Urothelium cell line (cell line): ENCODE measurements around the gene TXNL4A.
A peak's percentile ranks its signal among the peaks of the same experiment; 100 is the strongest.
"Not testable (repeated sequence)": the region's sequence is repeated elsewhere in the genome, so short reads cannot be mapped to it uniquely, and the experiment has no call there.

ENCODE experiments used
- DNase-seq: peaks from one replicate; pipeline ENCODE4 v3.0.0; 2011; ENCODE audit warnings: low spot score, mixed read lengths
- FAIRE-seq: peaks from 2 replicates; lab custom pipeline; 2011; peaks lifted over from hg19 to GRCh38; lab: Jason Lieb, UNC

The TXNL4A gene

DNA sequence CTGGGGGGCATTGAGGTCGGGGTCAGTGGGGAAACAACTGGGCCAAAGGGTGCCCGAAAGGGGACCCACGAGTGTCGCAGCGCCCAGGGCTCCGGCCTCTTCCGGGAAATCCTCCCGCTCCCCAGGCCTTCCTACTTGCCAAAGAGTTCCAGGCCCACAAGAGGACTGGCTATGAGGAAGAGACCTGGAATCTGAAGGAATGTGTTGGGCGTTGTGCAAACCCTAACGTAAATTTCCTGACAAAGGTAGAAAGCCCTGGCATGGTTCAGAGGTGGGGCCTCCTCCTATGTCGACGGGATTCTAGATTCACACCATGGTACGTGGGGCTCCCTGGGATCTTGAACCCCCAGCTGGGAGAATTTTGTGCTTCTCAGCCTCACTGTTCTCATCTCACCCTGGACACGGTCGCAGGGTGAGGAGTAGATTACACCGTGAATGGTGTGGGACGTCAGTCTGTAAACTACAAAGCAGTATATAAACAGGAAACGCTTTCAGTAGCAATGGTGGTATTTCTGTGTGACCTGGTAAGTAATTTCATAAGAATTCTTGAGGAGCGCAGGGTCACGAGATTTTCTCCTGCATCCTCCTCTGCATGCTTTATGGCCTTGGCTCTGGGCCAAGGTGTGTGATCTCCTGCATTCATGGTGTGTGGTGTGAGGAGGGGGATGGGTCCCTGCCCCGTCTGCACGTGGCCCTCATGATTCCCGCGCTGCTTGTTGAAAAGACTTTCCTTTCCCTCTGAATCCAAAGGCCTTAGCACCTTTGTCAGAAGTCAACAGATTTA lies 23.1 kb downstream of the TXNL4A start:
- FAIRE-seq, result peak; percentile 82
- peak; percentile 62 for DNase-seq

DNA sequence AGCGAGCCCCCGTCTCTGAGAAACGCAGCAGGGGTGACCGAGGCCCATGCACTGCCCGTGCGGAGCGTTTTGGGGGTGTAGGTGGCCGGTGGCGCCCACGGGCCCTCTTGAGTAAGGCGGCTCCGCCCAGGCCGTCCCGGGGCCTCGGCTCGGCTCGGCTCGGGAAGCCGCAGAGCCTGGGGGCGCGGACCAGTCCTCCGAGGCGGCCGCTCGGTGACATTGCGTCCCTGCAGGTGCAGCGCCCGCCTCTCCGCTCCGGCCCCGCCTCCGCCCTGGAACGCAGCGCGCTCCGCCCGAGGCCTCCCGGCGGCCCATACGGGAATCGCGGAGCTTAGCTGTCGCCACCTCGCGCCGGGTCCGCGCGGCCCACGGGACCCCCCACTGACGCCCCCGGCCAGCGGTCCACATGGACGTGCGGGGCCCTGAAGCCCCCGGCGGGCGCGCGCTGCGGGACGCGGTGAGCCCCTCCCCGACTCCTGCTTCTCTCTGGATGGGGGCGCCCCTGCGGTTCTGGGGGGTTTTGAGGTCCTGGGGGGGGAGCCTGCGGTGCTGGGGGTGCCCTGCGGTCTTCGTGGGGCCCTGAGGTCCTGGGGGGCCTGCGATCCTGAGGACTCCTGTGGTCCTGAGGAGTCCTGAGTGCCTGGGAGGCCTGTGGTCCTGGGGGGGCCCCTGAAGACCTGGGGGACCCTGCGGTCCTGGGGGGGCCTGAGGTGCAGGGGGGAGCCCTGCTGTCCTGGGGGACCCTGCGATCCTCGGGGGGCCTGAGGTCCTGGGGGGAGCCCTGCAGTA lies 23.8 kb downstream of the TXNL4A start, which contains the start of gene HSBP1L1:
TSS of gene HSBP1L1 (plus strand) at position 314 of the 789 bp plus-strand sequence. CDS start at position 407, 93 bp downstream.
- FAIRE-seq, result no peak
- no peak for DNase-seq

DNA sequence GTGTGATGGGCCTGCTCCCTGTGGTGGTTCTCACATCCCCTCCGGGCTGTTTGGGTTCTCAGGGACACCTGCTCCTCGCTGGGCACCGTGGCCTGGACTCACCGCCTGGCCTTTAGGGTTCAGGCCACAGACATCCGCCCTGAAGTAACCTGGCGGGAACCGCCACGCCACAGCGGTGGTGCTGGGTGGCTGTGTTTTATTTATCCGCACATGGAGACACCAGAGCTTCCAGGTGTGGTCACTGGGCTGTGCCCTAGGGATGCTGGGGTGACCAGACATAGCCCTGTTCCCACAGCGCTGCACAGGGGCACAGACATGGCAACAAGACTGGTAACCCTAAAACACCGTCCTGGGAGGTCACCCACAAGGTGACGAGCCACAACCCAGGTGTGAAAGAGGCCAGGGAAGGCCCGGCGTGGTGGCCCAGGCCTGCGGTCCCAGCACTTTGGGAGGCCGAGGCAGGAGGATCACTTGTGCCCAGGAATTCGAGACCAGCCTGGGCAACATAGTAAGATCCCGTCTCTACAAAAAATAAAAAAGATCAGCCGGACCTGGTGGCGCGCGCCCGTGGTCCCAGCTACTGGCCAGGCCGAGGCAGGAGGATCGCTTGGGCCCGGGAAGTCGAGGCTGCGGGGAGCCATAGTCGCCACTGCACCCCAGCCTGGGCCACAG lies 24.6 kb downstream of the TXNL4A start:
- DNase-seq (no peak), FAIRE-seq (no peak)

DNA sequence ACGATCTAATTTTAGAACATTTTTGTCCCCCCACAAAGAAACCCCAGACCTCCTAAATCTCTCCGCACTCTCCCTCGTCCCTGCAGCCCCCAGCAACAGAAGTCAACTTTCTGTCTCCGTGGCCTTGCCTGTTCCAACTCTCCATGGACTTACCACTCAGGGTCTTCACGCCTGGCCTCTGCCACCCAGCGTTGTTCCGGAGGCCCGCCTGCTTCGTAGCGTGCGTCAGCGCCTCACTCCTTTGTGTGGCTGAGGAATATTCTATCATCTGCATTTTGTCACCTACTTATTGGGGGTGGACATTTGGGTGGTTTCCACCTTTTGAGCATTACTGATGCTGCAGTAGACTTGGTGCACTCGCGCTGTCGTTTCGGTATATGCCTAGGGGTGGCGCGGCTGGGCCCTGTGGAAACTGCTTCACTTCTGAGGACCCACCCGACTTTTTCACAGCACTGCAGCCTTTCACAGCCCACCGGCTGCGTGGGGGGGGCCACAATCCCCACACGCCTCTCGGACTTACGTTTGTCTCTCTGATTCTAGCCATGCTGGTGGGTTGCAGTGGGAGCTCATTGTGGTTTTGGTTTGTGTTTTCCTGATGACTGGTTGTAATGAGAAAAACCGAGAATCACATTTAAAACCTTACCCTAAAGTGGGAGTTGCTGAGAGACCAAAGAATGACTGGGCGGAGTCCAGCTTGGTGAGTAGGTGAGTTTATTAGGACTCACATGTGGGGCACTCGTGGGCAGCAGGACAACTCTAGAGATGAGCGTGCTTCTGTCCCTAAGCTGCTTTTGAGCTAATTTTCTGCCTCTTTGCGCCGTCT lies 25.3 kb downstream of the TXNL4A start:
- DNase-seq, result no peak
- FAIRE-seq, result peak; percentile 53

DNA sequence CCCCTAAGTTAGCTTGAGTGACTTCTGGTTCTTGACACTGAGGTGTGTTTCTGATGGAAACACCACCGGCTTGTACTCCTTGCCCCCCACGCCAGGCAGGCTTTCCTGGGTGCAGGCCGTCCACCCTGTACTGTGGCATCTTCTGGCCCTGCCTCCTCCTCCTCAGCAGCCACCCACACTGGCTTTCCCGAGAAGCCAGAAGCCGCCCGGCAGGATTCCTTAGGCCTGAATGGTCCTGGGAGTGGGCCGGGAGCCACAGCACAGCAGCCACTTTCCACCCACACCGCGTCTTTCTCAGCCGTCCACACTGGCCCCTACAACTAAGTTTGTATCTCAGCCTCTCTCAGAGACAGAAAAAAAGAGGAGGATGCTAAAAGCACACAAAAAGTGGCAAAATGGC lies 26.1 kb downstream of the TXNL4A start:
- DNase-seq, result peak; percentile 32
- FAIRE-seq, result no peak

DNA sequence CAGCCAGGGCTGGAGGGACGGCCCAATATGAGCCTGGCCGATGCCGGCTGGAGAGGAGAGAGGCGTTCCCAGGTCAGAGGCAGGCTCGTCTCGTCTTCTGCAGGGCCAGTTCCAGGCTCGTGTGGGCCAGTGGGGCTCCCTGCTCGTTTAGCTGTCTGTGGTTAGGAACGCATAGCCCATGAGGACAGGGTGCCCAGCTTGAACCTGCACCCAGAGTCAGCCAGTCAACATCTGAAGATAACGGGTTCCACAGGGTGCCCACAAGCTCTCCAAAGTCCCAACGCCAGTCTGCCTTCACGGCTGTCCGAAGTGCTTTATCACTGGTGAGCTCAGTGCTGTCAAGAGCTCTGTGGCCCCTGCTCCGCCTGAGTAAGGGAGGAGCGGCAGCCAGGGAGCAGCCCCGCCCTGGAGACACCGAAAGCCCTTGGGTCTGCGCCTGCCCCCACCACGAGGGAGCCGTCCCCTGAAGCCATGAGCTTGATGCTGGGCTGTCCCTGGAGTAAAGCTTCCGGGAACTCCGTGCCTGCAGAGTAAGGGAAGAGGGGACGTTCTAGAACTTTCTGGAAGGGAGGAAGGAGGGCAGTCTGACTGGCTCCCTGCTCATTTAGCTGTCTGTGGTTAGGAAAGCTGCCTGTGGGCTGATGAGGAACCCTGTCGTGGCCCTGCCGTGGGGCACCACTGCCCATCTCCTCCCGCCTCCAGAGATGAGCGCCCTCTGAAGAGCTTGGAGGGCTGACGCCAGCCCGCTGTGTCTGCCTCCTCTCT lies 26.7 kb downstream of the TXNL4A start:
- DNase-seq, result no peak
- no peak for FAIRE-seq

DNA sequence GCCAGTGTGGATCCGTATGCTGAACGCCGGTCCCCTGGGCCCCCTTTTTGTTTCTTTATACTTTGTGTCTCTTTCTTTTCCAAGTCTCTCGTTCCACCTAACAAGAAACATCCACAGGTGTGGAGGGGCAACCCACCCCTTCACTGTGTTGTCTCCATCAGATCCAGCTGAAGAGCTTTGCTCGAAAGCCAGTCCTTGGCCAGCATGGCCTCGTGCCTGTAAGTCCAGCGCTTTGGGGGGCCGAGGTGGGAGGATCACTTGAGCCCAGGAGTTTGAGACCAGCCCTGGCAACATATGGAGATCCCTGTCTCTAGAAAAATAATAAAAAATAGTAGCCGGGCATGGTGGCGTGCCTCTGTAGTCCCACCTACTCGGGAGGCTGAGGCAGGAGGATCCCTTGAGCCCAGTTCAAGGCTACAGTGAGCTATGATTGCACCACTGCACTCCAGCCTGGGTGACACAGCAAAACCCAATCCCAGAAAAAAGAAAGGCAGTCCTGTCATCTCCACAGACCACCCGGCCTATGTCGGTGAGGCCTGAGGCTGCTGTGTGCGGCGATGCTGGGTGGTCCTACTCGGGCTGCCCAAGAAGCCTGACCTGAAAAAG lies 27.3 kb downstream of the TXNL4A start:
- FAIRE-seq, result no peak
- DNase-seq, result no peak

DNA sequence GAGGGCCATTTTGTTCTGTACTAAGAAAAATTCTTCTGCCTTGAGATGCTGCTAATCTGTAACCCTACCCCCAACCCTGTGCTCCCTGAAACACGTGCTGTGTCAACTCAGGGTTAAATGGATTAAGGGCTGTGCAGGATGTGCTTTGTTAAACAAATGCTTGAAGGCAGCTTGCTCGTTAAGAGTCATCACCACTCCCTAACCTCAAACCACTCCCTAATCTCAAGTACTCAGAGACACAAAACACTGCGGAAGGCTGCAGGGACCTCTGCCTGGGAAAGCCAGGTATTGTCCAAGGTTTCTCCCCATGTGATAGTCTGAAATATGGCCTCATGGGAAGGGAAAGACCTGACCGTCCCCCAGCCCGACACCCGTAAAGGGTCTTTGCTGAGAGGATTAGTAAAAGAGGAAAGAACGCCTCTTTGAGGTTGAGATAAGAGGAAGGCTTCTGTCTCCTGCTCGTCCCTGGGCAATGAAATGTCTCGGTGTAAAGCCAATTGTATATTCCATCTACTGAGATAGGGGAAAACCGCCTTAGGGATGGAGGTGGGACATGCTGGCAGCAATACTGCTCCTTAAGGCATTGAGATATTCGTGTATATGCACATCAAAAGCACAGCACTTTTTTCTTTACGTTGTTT lies 28.1 kb downstream of the TXNL4A start:
- not testable (repeated sequence) for DNase-seq, FAIRE-seq

DNA sequence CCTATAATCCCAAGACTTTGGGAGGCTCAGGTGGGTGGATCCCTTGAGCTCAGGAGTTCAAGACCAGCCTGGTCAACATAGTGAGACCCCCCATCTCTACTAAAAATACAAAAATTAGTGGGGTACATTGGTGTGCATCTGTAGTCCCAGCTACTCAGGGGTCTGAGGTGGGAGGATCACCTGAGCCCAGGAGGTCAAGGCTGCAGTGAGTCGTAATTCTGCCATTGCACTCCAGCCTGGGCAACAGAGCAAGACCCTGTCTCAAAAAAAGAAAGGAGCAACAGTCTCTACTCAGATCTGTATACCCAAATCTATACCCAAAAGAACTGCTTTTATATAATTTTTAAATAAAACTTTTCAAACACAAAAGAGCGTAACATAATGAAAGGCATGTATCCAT lies 29.4 kb downstream of the TXNL4A start:
- no peak for FAIRE-seq
- DNase-seq, result no peak

DNA sequence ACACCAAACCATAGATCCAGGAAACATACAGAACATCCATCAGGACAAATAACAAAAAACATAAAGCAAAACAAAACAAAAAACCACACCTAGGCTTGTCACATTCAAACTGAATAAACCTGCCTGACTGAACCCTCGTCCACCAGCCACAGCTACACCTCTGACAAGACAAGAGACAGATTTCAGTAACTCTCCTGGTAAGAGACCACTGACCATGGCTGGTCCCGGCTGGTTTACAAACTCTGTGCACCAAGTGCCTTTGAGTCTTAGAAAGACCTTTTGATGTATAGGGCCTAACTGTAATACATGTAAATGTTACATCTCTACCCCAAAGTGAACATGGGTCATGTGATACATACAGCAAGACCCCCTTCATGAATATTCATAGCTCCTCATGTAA lies 32.1 kb downstream of the TXNL4A start:
- FAIRE-seq, result no peak
- DNase-seq, result no peak

DNA sequence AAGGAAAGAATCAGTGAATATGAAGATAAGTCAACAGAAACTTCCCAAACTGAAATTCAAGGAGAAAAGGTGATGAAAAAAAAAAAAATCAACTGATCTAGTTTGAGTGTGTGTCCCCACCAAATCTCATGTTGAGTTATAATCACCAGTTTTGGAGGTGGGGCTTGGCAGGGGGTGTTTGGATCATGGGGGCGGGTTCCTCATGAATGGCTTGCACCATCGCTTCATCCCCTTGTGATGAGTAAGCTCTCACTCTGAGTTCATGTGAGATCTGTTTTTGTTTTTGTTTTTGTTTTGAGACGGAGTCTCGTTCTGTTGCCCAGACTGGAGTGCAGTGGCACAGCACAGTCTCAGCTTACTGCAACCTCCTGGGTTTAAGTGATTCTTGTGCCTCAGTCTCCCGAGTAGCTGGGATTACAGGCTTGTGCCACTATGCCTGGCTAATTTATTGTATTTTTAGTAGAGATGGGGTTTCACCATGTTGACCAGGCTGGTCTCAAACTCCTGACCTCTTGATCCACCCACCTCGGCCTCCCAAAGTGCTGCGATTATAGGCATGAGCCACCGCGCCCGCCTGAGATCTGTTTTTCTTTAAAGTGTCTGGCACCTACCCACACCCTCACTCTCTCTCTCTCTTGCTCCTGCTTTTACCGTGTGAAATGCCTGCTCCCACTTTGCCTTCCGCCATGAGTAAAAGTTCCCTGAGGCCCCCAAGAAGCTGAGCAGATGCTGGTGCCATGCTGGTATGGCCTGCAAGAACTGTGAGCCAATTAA lies 32.9 kb downstream of the TXNL4A start:
- no peak for DNase-seq
- no peak for FAIRE-seq

DNA sequence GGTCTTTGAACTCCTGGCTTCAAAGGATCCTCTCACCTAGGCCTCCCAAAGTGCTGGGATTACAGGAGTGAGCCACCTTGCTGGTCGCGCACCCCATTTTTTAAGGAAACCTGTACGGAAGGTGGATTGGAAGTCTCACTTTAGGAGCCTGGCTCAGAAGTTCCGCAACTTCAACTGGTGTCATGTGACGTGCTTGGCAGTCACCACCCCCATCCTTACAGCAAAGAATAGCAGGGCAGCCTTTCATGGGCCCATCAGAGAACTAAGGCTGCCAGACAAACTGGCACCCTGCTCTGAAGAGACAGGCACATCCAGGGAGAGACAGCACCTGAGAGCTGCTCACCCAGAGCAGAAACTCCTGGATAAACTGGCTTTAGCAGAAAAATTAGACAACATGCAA lies 33.6 kb downstream of the TXNL4A start:
- FAIRE-seq (no peak), DNase-seq (no peak)

DNA sequence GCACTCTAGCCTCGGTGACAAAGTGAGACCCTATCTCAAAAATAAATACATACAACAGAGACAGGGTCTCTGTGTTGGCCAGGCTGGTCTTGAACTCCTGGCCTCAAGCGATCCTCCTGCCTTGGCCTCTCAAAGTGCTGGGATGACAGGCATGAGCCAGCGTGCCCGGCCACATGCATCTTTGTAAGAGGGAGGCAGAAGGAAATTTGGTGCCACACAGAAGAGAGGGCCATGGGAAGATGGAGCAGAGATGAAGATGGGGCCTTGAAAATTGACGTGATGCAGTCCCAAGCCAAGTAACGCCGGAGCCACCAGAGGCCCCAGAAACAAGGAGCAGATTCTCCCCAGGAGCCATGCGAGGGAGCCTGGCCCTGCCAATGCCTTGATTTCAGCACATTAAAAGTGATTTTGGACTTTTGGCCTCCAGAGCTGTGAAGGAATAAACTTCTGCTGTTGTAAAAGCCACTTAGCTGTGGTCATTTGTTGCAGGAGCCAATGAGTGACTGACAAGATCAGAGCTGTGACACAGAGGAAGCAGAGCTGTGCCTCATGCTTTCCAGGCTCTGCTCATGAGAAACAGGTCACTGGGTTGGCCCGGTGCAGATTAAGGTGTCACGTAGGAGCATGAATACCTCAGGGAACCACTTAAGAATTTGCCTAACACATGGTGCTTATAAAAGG lies 34.3 kb downstream of the TXNL4A start:
- FAIRE-seq, result no peak

DNA sequence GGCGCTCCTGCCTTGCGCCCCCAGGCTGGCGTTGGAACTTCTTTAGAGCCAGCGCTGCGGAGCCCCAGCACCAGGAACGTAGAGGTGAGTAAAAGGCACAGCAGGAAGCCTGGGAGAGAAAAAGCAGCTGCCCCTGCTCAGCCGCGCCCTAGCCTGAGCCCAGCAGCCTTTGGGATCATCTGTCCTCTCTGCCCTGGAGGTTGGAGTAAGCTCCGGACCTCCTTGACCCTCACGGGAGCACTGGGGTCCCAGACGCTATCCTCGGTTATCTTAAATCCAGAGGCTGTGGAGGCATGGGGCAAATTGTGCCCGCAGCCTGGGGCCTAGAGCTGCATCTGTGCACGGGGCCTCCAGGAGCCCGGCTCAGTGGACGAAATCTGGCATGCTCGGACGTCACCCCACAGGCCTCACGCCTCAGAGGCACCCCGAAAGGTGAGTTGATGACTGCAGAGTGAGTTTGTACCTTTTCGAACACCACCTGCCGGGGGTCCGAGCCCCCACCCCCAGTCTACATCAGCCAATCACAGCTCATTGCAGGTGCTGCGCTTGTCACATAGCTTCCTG lies 35.3 kb downstream of the TXNL4A start:
- FAIRE-seq, result no peak
- no peak for DNase-seq

More for the DNA sequence above, 34.3 kb downstream of the TXNL4A start:
- no peak for DNase-seq

DNA sequence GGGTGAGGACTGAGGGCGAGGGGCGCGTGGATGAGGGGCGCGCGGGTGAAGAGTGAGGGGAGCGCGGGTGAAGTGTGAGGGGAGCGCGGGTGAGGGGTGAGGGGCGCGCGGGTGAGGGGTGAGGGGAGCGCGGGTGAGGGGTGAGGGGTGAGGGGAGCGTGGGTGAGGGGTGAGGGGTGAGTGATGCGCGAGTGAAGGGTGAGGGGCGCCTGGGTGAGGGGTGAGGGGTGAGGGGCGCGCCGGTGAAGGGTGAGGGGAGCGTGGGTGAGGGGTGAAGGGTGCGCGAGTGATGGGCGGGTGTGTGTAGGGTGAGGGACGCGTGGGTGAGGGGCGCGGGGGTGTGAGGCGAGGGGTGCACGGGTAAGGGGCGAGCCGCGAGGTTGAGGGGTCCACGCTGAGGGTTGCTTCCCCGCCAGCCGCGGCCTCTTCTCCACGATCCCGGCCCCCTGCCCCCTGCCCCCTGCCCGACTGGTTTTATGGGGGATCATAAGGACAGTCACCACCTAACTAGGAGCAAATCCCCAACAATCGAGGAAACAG lies 35.8 kb downstream of the TXNL4A start:
- DNase-seq, result no peak
- peak; percentile 23 for FAIRE-seq

DNA sequence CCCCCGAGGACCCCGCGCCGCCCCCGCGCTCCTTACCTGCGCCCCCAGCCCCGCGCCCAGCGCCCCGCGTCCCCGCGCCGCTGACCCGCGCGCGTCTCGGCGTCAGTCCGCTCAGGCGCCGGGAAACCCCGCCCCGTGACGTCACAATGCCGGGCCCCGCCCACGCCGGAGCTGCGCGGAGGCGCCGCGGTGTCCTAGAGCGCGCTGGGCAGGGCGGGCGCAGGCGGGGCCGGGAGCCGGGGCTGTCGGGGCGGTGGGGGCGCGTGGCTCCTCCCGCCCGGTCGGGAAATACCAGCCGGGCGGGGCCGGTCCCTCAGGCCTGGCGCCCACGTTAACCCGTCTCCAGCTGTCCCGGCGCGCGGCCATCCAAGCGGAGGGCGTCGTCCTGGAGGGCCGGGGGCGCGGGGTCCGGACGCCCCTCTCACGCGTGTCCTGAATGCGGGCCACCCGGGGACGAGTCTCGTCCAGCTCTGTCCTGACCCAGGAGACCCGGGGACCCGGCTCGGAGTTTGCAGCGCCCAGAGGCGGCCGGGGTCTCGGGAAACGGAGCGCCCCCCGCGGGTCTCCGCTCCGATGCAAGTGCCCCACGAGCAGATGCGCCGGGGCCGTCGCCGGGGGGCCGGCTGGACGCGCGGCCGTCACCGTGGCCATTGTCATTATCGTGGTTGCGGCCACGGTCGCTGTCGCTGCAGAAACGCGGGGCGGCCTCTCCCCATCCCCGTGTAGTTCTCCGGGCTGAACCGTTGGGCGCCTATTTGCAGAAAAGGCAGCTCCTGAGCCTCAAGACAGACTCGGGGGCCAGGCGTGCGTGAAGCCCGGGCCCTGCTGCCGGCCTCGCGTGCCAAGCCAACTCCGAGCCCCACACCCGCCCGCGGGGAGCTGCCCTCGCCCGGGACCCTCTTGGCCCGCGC lies 36.6 kb downstream of the TXNL4A start, which contains the start of gene SLC66A2:
TSS of gene SLC66A2 (minus strand) at position 109 of the 911 bp plus-strand sequence. CDS start 727 bp downstream, outside the sequence.
- FAIRE-seq, result peak; percentile 95
- peak; percentile 98 for DNase-seq
